HG02885 (cell line): ENCODE measurements around the gene TCF4.

Experiments
- ATAC-seq: cut with Tn5 transposase; IDR thresholded peaks from one replicate; pipeline ENCODE4 v1.9.1; 2021; ENCODE audit warnings: mild to moderate bottlenecking; ENCODE audit not compliant: unreplicated experiment, poor library complexity

TCF4 gene

GRCh38 chr18:55400590-55401541 lies 187.1 kb downstream of the TCF4 start:
- ATAC-seq: no peak

- ATAC-seq: no peak
Measured at GRCh38 chr18:55400081-55400480, 187.9 kb downstream of the TCF4 start.

GRCh38 chr18:55398858-55399257 lies 189.1 kb downstream of the TCF4 start:
- no peak for ATAC-seq

GRCh38 chr18:55396979-55397378 lies 191.0 kb downstream of the TCF4 start:
- ATAC-seq: no peak

GRCh38 chr18:55396267-55396905 lies 191.6 kb downstream of the TCF4 start:
- no peak for ATAC-seq

- no peak for ATAC-seq
Measured at GRCh38 chr18:55395799-55396198, 192.2 kb downstream of the TCF4 start.

GRCh38 chr18:55390898-55391297 lies 197.1 kb downstream of the TCF4 start:
- no peak for ATAC-seq

GRCh38 chr18:55387139-55387984 lies 200.6 kb downstream of the TCF4 start:
- ATAC-seq: no peak

GRCh38 chr18:55386545-55386944 lies 201.4 kb downstream of the TCF4 start:
- ATAC-seq: no peak

- ATAC-seq: no peak
Measured at GRCh38 chr18:55385770-55386169, 202.2 kb downstream of the TCF4 start.

GRCh38 chr18:55384551-55385275 lies 203.3 kb downstream of the TCF4 start:
- no peak for ATAC-seq

- ATAC-seq: no peak
Measured at GRCh38 chr18:55384115-55384514, 203.9 kb downstream of the TCF4 start.

- no peak for ATAC-seq
Measured at GRCh38 chr18:55382277-55382805, 205.7 kb downstream of the TCF4 start.

GRCh38 chr18:55381277-55381676 lies 206.7 kb downstream of the TCF4 start:
- ATAC-seq: no peak

- ATAC-seq: no peak
Measured at GRCh38 chr18:55380589-55380988, 207.4 kb downstream of the TCF4 start.

GRCh38 chr18:55376387-55376786 lies 211.6 kb downstream of the TCF4 start:
- peak; percentile 96 for ATAC-seq

GRCh38 chr18:55375930-55376329 lies 212.1 kb downstream of the TCF4 start:
- peak; percentile 19 for ATAC-seq

GRCh38 chr18:55374741-55375140 lies 213.3 kb downstream of the TCF4 start:
- ATAC-seq: no peak

GRCh38 chr18:55372209-55372608 lies 215.8 kb downstream of the TCF4 start:
- ATAC-seq: no peak

GRCh38 chr18:55370936-55371335 lies 217.1 kb downstream of the TCF4 start:
- no peak for ATAC-seq
